ENCODE results near the gene SPOCK3.

DNA sequence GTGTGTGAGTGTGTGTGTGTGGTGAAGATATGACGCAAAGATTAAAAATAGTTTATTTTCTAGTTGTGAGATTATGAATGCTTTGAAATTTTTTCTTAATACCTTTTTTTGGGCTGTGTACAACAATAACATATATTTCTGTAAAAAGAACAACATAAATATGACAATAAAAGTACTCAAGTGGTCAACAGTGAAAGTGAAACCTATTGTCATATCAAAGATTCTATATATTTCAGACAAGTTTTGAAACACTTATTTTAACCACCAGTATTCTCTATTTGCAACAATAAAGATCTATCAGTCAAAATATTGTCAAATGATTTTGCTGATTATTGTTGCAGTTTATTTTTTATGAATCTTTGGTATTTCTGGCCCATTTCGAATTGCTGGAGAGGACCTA, 98.0 kb downstream of the SPOCK3 start:
- TF ChIP-seq, protein P1, sequence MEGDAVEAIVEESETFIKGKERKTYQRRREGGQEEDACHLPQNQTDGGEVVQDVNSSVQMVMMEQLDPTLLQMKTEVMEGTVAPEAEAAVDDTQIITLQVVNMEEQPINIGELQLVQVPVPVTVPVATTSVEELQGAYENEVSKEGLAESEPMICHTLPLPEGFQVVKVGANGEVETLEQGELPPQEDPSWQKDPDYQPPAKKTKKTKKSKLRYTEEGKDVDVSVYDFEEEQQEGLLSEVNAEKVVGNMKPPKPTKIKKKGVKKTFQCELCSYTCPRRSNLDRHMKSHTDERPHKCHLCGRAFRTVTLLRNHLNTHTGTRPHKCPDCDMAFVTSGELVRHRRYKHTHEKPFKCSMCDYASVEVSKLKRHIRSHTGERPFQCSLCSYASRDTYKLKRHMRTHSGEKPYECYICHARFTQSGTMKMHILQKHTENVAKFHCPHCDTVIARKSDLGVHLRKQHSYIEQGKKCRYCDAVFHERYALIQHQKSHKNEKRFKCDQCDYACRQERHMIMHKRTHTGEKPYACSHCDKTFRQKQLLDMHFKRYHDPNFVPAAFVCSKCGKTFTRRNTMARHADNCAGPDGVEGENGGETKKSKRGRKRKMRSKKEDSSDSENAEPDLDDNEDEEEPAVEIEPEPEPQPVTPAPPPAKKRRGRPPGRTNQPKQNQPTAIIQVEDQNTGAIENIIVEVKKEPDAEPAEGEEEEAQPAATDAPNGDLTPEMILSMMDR (IDR thresholded peaks at IDR 0.05): no peak
- no peak for TF ChIP-seq POLR2A (IDR thresholded peaks at IDR 0.05)
